Hematopoietic multipotent progenitor cell (in vitro differentiated cells): Measurements from ENCODE around the gene LRRC14B. TPM values are rescaled to one million over a fixed set of nuclear protein-coding genes. Genes with fewer than 3 reads are reported as not detected.

Source experiments
- DNase-seq, 3 donors: peaks; one replicate each; pipeline ENCODE4 v3.0.0-alpha.2; 2011 to 2015; ENCODE audit warnings: low read depth in 2 of 3, low spot score in 2 of 3
- total RNA-seq: library from RNA; depleted of rRNA; stranded (reverse); fragments of >200 nt; gene quantifications from one replicate; pipeline ENCODE4 v1.2.3, GENCODE V29; 2012

LRRC14B gene
- total RNA-seq: 0.54 TPM

GRCh38 chr5:191036-191948 is at the start of gene LRRC14B:
TSS of gene LRRC14B (plus strand) at chr5:191495. CDS start at chr5:191539, 44 bp downstream.
- DNase-seq: peak in 2 of 3 donors; percentile 33

- DNase-seq: no peak
Measured at GRCh38 chr5:141761-142160, 49.5 kb upstream of the LRRC14B start.

GRCh38 chr5:142246-142810 is 49.0 kb upstream of the LRRC14B start:
- DNase-seq: no peak

GRCh38 chr5:143041-143440 is 48.3 kb upstream of the LRRC14B start:
- DNase-seq: no peak

- DNase-seq: no peak
Measured at GRCh38 chr5:144941-145340, 46.4 kb upstream of the LRRC14B start.

GRCh38 chr5:145585-146323 is 45.5 kb upstream of the LRRC14B start:
- DNase-seq: no peak

- peak in 1 of 3 donors; percentile 28 for DNase-seq
Measured at GRCh38 chr5:147751-148150, 43.5 kb upstream of the LRRC14B start.

- no peak for DNase-seq
Measured at GRCh38 chr5:149745-150485, 41.4 kb upstream of the LRRC14B start.

- no peak for DNase-seq
Measured at GRCh38 chr5:150746-151145, 40.5 kb upstream of the LRRC14B start.

GRCh38 chr5:152077-152476 is 39.2 kb upstream of the LRRC14B start:
- no peak for DNase-seq

GRCh38 chr5:153256-153655 is 38.0 kb upstream of the LRRC14B start:
- DNase-seq: no peak

GRCh38 chr5:154236-154635 is 37.1 kb upstream of the LRRC14B start:
- no peak for DNase-seq

GRCh38 chr5:154826-155225 is 36.5 kb upstream of the LRRC14B start:
- DNase-seq: no peak

GRCh38 chr5:155651-156410 is 35.5 kb upstream of the LRRC14B start:
- DNase-seq: no peak

GRCh38 chr5:156411-157072 is 34.8 kb upstream of the LRRC14B start:
- no peak for DNase-seq

- no peak for DNase-seq
Measured at GRCh38 chr5:157126-157715, 34.1 kb upstream of the LRRC14B start.

- no peak for DNase-seq
Measured at GRCh38 chr5:157801-158200, 33.5 kb upstream of the LRRC14B start.

GRCh38 chr5:158807-159447 is 32.4 kb upstream of the LRRC14B start:
- DNase-seq: peak in 1 of 3 donors; percentile 2
